ENCODE results near the gene HESX1.

The HESX1 gene

GRCh38 chr3:57199895-57200297 is at the start of gene HESX1:
TSS of gene HESX1 (minus strand) at chr3:57199978. CDS start at chr3:57199918, 60 bp downstream.
- DNase-seq = no peak

- no peak for DNase-seq
These were observed 45.2 kb upstream of the HESX1 start for GRCh38 chr3:57244946-57245345.

GRCh38 chr3:57234613-57235575 is 35.1 kb upstream of the HESX1 start:
- DNase-seq = no peak

GRCh38 chr3:57233799-57234198 is 34.0 kb upstream of the HESX1 start:
- no peak for DNase-seq

- no peak for DNase-seq
These were observed 30.2 kb upstream of the HESX1 start for GRCh38 chr3:57230006-57230405.

- peak; percentile 34 for DNase-seq
These were observed 28.4 kb upstream of the HESX1 start for GRCh38 chr3:57227930-57228751.

GRCh38 chr3:57227204-57227929 is 27.6 kb upstream of the HESX1 start, which contains the start of gene APPL1:
TSS of gene APPL1 (plus strand) at chr3:57227729. CDS start at chr3:57227884, 155 bp downstream.
- peak; percentile 73 for DNase-seq

GRCh38 chr3:57226176-57226575 is 26.4 kb upstream of the HESX1 start:
- no peak for DNase-seq

GRCh38 chr3:57224856-57225255 is 25.1 kb upstream of the HESX1 start:
- DNase-seq = no peak

GRCh38 chr3:57221883-57222282 is 22.1 kb upstream of the HESX1 start:
- peak; percentile 20 for DNase-seq

- no peak for DNase-seq
These were observed 6.6 kb upstream of the HESX1 start for GRCh38 chr3:57206423-57206822.

GRCh38 chr3:57194641-57195040 is 5.1 kb downstream of the HESX1 start:
- DNase-seq = no peak

GRCh38 chr3:57192028-57192427 is 7.8 kb downstream of the HESX1 start:
- DNase-seq = no peak

- no peak for DNase-seq
These were observed 15.3 kb downstream of the HESX1 start for GRCh38 chr3:57184526-57184925.

GRCh38 chr3:57179580-57180410 is 20.0 kb downstream of the HESX1 start:
- peak; percentile 5 for DNase-seq

GRCh38 chr3:57176045-57176444 is 23.7 kb downstream of the HESX1 start:
- DNase-seq = no peak

GRCh38 chr3:57173687-57174086 is 26.1 kb downstream of the HESX1 start:
- no peak for DNase-seq

GRCh38 chr3:57170946-57171345 is 28.8 kb downstream of the HESX1 start:
- DNase-seq = no peak

GRCh38 chr3:57169872-57170623 is 29.7 kb downstream of the HESX1 start:
- peak; percentile 46 for DNase-seq

GRCh38 chr3:57169108-57169507 is 30.7 kb downstream of the HESX1 start:
- DNase-seq = no peak

GRCh38 chr3:57168151-57168550 is 31.6 kb downstream of the HESX1 start:
- no peak for DNase-seq
